OCI-LY7 (cell line): Measurements from ENCODE around the gene THRSP.

ENCODE experiments used
- CTCF ChIP-seq: fragments of 200-600 bp; sonication (generic); conservative IDR thresholded peaks from 2 replicates; pipeline ENCODE4 v1.5.1; 2014; ENCODE audit warnings: mild to moderate bottlenecking, antibody characterized with exemption, low read length, moderate library complexity, mixed read lengths
- EZH2phosphoT487 ChIP-seq: fragments of 200-600 bp; sonication (generic); IDR thresholded peaks from 2 replicates; pipeline ENCODE4 v1.6.1; 2018; ENCODE audit warnings: low read depth, borderline replicate concordance, mild to moderate bottlenecking, mixed run types, antibody characterized with exemption, low read length, moderate library complexity, mixed read lengths

- TF ChIP-seq CTCF (no peak), EZH2phosphoT487 (no peak)
These were observed 41.0 kb upstream of the THRSP start, which contains the start of gene KCTD14 for GRCh38 chr11:78022397-78023396.
